ENCODE data around the gene APOE.

Gene APOE

DNA sequence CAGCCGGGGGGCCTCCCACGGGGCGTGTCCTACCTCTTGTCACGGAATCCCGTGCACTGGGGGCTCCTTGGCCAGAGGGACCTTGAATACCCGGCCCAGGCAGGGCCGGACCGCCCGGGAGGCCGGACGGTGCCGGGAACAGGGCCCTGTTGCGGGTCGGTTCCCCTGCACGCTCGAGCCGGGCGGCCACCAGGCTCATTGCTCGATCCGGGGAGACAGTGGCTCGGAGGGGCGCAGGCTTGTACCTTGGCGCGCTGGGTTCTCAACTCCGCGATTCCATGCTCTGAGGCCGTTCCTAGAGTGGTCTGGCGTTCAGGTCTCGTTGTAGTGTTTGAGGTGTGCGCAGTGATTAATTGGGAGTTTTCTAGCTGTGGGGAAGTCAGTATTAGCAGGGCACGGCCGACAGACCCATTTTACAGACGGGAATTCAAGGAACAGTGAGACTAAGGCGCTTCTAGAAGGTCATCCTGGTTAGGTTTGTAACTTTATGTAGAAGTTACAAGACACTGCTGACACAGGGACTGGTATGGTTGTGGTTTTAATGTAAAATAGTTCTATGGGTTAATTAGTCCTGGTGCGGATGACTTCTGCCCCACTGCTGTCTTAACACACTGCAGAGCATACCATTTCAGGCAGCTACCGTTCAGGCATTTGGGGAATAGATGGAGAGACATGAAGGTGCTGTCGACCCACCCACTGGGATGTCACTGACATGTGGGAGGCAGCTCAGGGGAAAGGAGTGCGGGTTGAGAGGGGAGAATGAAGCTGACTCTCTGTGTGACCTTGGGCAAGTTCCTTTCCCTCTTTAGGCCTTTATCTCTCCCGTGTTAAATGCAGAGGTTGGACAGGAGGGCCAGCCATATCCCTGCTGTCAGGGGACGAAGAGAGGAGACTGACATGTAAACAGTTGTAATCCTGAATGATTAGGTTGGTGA lies 50.2 kb downstream of the APOE start:
- peak; percentile 34 for ATAC-seq
- TF ChIP-seq, protein P1, sequence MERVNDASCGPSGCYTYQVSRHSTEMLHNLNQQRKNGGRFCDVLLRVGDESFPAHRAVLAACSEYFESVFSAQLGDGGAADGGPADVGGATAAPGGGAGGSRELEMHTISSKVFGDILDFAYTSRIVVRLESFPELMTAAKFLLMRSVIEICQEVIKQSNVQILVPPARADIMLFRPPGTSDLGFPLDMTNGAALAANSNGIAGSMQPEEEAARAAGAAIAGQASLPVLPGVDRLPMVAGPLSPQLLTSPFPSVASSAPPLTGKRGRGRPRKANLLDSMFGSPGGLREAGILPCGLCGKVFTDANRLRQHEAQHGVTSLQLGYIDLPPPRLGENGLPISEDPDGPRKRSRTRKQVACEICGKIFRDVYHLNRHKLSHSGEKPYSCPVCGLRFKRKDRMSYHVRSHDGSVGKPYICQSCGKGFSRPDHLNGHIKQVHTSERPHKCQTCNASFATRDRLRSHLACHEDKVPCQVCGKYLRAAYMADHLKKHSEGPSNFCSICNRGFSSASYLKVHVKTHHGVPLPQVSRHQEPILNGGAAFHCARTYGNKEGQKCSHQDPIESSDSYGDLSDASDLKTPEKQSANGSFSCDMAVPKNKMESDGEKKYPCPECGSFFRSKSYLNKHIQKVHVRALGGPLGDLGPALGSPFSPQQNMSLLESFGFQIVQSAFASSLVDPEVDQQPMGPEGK (CRISPR knock-in tag; IDR thresholded peaks at IDR 0.05; ENCODE audit: borderline replicate concordance), result no peak
- TF ChIP-seq PPARA (CRISPR knock-in tag; IDR thresholded peaks at IDR 0.05; ENCODE audit: borderline replicate concordance), result no peak
- TF ChIP-seq ISL1 (CRISPR knock-in tag; IDR thresholded peaks at IDR 0.05), result no peak
- TF ChIP-seq BACH2 (CRISPR knock-in tag; IDR thresholded peaks at IDR 0.05; ENCODE audit: borderline replicate concordance), result no peak
- TF ChIP-seq SNAI2 (CRISPR knock-in tag; IDR thresholded peaks at IDR 0.05), result no peak

DNA sequence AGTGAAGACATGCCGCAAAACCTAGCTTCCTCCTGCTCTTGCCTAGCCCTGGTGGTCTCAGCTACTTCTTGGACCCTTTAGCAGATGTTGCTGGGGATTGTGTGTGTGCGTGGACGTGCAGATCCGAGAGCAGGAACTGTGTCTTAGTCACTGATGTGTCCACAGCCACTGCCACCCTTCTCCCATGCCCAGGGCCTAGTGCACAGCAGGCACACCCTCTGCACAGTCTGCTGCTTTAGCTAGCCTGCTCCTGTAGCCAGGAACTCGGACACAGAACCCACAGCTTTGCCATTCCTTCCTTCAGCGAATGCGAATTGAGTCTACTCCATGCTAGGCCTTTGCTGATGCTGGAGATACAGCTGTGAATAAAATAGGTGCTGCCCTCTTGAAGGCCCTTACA lies 51.9 kb downstream of the APOE start:
- TF ChIP-seq ZFP30 (CRISPR knock-in tag; IDR thresholded peaks at IDR 0.05) (no peak), BACH2 (CRISPR knock-in tag; IDR thresholded peaks at IDR 0.05; ENCODE audit: borderline replicate concordance) (no peak), ZNF565 (CRISPR knock-in tag; conservative IDR thresholded peaks at IDR 0.05; ENCODE audit: low read depth) (no peak), ARNTL (CRISPR knock-in tag; IDR thresholded peaks at IDR 0.05; ENCODE audit: borderline replicate concordance, low read depth) (no peak), GLIS3 (CRISPR knock-in tag; IDR thresholded peaks at IDR 0.05) (no peak), RARB (CRISPR knock-in tag; IDR thresholded peaks at IDR 0.05) (no peak), ZC3H10 (CRISPR knock-in tag; IDR thresholded peaks at IDR 0.05) (no peak), ESRRG (CRISPR knock-in tag; IDR thresholded peaks at IDR 0.05) (no peak), TCF4 (CRISPR knock-in tag; IDR thresholded peaks at IDR 0.05; ENCODE audit: borderline replicate concordance) (no peak), TOX (CRISPR knock-in tag; IDR thresholded peaks at IDR 0.05; ENCODE audit: borderline replicate concordance) (no peak), ZNF70 (CRISPR knock-in tag; IDR thresholded peaks at IDR 0.05) (no peak), PPARA (CRISPR knock-in tag; IDR thresholded peaks at IDR 0.05; ENCODE audit: borderline replicate concordance) (no peak)
- TF ChIP-seq, protein P1 (CRISPR knock-in tag; IDR thresholded peaks at IDR 0.05; ENCODE audit: borderline replicate concordance), result no peak
- TF ChIP-seq, protein P2, sequence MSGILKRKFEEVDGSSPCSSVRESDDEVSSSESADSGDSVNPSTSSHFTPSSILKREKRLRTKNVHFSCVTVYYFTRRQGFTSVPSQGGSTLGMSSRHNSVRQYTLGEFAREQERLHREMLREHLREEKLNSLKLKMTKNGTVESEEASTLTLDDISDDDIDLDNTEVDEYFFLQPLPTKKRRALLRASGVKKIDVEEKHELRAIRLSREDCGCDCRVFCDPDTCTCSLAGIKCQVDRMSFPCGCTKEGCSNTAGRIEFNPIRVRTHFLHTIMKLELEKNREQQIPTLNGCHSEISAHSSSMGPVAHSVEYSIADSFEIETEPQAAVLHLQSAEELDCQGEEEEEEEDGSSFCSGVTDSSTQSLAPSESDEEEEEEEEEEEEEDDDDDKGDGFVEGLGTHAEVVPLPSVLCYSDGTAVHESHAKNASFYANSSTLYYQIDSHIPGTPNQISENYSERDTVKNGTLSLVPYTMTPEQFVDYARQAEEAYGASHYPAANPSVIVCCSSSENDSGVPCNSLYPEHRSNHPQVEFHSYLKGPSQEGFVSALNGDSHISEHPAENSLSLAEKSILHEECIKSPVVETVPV (CRISPR knock-in tag; IDR thresholded peaks at IDR 0.05), result no peak
- TF ChIP-seq, protein P3, sequence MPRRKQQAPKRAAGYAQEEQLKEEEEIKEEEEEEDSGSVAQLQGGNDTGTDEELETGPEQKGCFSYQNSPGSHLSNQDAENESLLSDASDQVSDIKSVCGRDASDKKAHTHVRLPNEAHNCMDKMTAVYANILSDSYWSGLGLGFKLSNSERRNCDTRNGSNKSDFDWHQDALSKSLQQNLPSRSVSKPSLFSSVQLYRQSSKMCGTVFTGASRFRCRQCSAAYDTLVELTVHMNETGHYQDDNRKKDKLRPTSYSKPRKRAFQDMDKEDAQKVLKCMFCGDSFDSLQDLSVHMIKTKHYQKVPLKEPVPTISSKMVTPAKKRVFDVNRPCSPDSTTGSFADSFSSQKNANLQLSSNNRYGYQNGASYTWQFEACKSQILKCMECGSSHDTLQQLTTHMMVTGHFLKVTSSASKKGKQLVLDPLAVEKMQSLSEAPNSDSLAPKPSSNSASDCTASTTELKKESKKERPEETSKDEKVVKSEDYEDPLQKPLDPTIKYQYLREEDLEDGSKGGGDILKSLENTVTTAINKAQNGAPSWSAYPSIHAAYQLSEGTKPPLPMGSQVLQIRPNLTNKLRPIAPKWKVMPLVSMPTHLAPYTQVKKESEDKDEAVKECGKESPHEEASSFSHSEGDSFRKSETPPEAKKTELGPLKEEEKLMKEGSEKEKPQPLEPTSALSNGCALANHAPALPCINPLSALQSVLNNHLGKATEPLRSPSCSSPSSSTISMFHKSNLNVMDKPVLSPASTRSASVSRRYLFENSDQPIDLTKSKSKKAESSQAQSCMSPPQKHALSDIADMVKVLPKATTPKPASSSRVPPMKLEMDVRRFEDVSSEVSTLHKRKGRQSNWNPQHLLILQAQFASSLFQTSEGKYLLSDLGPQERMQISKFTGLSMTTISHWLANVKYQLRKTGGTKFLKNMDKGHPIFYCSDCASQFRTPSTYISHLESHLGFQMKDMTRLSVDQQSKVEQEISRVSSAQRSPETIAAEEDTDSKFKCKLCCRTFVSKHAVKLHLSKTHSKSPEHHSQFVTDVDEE (CRISPR knock-in tag; IDR thresholded peaks at IDR 0.05), result no peak
- TF ChIP-seq, protein P4, sequence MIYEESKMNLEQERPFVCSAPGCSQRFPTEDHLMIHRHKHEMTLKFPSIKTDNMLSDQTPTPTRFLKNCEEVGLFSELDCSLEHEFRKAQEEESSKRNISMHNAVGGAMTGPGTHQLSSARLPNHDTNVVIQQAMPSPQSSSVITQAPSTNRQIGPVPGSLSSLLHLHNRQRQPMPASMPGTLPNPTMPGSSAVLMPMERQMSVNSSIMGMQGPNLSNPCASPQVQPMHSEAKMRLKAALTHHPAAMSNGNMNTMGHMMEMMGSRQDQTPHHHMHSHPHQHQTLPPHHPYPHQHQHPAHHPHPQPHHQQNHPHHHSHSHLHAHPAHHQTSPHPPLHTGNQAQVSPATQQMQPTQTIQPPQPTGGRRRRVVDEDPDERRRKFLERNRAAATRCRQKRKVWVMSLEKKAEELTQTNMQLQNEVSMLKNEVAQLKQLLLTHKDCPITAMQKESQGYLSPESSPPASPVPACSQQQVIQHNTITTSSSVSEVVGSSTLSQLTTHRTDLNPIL (CRISPR knock-in tag; IDR thresholded peaks at IDR 0.05; ENCODE audit: low read depth), result no peak
- no peak for ATAC-seq

DNA sequence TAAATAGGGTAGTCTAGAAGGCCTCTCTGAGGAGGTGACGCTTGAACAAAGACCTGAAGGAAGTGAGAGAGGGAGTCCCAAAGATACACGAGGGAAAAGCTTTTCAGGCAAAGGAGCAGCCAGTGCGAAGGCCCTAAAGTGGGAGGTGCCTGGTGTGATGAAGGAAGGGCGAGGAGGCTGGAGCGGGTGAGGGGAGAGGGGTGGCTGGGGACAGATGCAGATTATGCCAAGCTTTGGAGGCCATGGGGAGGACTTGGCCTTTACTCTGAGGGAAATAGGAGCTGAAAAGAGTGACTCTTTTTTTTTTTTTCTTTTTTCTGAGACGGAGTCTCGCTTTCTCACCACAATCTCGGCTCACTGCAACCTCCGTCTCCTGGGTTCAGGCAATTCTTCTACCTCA lies 52.5 kb downstream of the APOE start:
- ATAC-seq, result no peak
- TF ChIP-seq ESRRG (CRISPR knock-in tag; IDR thresholded peaks at IDR 0.05) (no peak), ARNTL (CRISPR knock-in tag; IDR thresholded peaks at IDR 0.05; ENCODE audit: borderline replicate concordance, low read depth) (no peak), ZNF565 (CRISPR knock-in tag; conservative IDR thresholded peaks at IDR 0.05; ENCODE audit: low read depth) (no peak), TOX (CRISPR knock-in tag; IDR thresholded peaks at IDR 0.05; ENCODE audit: borderline replicate concordance) (no peak), SNAI2 (CRISPR knock-in tag; IDR thresholded peaks at IDR 0.05) (no peak), ZFP3 (CRISPR knock-in tag; IDR thresholded peaks at IDR 0.05) (no peak), BACH2 (CRISPR knock-in tag; IDR thresholded peaks at IDR 0.05; ENCODE audit: borderline replicate concordance) (no peak), ZC3H10 (CRISPR knock-in tag; IDR thresholded peaks at IDR 0.05) (no peak), PPARA (CRISPR knock-in tag; IDR thresholded peaks at IDR 0.05; ENCODE audit: borderline replicate concordance) (no peak), TCF4 (CRISPR knock-in tag; IDR thresholded peaks at IDR 0.05; ENCODE audit: borderline replicate concordance) (no peak), ZNF8 (CRISPR knock-in tag; IDR thresholded peaks at IDR 0.05) (no peak)
- TF ChIP-seq, protein P2 (CRISPR knock-in tag; IDR thresholded peaks at IDR 0.05), result no peak
